ENCODE results near the gene TRIP13.

DNA sequence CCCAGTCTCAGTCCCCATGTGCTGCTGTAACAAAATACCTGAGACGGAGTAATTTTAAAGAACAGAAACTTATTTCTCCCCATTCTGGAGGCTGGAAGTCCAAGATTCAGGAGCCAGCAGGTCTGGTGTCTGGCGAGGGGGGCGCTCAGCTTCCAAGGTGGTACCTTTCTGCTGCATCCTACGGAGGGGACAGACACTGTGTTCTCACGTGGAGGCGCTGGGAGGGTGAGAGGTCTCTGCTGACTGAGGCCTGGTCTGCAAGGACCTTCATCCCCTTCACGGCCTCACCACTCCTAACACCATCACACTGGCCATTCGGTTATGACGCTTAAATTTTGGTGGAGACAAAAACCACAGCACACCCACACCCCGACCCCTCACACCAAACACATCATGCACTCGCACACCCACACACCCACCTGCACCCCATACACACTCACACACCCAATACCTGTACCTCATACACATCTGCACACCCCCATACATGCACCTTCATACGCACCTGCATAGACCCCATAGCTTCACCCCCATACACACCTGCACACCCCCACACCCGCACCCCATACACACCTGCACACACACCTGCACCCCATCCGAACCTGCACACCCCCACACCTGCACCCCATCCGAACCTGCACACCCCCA is 32.1 kb upstream of the TRIP13 start:
- TF ChIP-seq, protein P1, sequence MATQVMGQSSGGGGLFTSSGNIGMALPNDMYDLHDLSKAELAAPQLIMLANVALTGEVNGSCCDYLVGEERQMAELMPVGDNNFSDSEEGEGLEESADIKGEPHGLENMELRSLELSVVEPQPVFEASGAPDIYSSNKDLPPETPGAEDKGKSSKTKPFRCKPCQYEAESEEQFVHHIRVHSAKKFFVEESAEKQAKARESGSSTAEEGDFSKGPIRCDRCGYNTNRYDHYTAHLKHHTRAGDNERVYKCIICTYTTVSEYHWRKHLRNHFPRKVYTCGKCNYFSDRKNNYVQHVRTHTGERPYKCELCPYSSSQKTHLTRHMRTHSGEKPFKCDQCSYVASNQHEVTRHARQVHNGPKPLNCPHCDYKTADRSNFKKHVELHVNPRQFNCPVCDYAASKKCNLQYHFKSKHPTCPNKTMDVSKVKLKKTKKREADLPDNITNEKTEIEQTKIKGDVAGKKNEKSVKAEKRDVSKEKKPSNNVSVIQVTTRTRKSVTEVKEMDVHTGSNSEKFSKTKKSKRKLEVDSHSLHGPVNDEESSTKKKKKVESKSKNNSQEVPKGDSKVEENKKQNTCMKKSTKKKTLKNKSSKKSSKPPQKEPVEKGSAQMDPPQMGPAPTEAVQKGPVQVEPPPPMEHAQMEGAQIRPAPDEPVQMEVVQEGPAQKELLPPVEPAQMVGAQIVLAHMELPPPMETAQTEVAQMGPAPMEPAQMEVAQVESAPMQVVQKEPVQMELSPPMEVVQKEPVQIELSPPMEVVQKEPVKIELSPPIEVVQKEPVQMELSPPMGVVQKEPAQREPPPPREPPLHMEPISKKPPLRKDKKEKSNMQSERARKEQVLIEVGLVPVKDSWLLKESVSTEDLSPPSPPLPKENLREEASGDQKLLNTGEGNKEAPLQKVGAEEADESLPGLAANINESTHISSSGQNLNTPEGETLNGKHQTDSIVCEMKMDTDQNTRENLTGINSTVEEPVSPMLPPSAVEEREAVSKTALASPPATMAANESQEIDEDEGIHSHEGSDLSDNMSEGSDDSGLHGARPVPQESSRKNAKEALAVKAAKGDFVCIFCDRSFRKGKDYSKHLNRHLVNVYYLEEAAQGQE (IDR thresholded peaks at IDR 0.05; ENCODE audit: insufficient read depth in 1 of 2, low read depth in 2 of 2, low read length in 2 of 2) = no peak
- TF ChIP-seq POLR2AphosphoS5 (IDR thresholded peaks at IDR 0.05; ENCODE audit: low read depth, low read length) (no peak), TAF1 (IDR thresholded peaks at IDR 0.05; ENCODE audit: borderline replicate concordance, insufficient read depth, low read length) (no peak), SIN3A (IDR thresholded peaks at IDR 0.05; ENCODE audit: borderline replicate concordance, insufficient read depth, low read length) (no peak)

Data from PFSK-1 (cell line).